ENCODE data around the gene SNHG17.

The SNHG17 gene

DNA sequence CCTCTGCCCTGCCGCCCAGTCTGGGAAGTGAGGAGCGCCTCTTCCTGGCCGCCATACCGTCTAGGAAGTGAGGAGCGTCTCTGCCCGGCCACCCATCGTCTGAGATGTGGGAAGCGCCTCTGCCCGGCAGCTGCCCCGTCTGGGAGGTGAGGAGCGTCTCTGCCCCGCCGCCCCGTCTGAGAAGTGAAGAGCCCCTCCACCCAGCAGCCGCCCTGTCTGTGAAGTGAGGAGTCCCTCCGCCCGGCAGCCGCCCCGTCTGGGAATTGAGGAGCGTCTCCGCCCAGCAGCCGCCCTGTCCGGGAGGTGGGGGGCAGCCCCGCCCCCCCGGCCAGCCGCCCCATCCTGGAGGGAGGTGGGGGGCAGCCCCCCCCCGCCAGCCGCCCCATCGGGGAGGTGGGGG, 27.8 kb downstream of the SNHG17 start:
- TF ChIP-seq GATA3 (IDR thresholded peaks at IDR 0.05; ENCODE audit: low read depth, low read length) (no peak), GATA2 (IDR thresholded peaks at IDR 0.05; ENCODE audit: low read depth, low read length) (no peak)

DNA sequence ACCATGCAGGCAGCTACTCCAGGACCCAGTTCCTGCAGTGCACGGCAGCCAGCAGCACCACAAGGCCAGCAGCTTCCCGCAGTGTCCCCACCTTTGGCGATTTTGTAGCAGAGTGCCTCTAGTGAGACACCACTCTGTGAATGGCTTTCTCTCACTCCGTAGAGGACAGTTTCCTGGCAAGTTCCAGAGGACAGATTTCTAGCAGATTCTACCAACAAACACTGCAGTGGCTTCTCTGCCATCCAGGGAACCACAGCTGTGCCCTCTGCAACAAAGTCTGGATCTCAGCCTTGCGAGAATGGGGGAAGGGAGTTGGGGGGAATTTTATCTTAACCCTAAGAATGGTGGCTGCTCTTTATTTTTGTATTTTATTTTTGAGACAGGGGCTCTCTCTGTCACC, 28.7 kb downstream of the SNHG17 start:
- no peak for TF ChIP-seq GATA3 (IDR thresholded peaks at IDR 0.05; ENCODE audit: low read depth, low read length)
- TF ChIP-seq GATA2 (IDR thresholded peaks at IDR 0.05; ENCODE audit: low read depth, low read length): no peak

DNA sequence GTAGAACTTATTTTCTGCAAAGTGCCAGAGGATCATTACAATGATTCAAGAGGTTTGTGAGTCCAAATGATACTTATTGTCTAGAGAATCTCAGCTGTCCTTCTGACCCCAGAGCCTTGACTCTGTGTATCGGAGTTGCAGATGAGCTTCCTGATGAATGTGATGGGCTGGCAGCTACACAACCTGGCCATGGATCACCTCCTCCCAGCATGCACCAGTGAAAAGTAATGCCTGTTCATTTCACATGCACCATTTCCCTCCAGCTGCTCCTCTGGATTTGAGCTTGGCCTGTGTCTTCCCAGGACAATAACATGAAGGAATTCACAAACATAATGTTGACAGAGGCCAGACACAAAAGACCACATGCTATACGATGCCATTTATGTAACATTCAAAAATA, 30.0 kb downstream of the SNHG17 start:
- TF ChIP-seq GATA3 (IDR thresholded peaks at IDR 0.05; ENCODE audit: low read depth, low read length) (no peak), GATA2 (IDR thresholded peaks at IDR 0.05; ENCODE audit: low read depth, low read length) (no peak)

DNA sequence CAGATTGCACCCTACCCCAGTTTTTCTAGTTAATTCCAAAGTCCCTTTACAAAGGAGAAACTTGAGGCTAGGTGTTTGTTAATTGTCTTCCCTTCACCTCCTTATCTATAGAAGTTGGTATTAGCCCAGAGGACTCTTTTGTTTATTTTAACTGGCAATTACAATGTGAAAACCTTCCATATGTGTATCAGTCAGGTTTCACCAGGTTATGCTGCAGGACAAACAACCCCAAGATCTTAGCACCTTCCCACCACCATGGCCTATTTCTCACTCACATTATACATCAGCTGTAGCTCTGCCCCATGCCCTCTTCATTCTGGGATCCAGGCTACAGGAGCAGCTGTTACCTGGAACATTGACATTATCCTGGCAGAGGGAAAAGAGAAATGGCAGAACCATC, 31.1 kb downstream of the SNHG17 start:
- TF ChIP-seq GATA3 (IDR thresholded peaks at IDR 0.05; ENCODE audit: low read depth, low read length): no peak
- TF ChIP-seq GATA2 (IDR thresholded peaks at IDR 0.05; ENCODE audit: low read depth, low read length): no peak

DNA sequence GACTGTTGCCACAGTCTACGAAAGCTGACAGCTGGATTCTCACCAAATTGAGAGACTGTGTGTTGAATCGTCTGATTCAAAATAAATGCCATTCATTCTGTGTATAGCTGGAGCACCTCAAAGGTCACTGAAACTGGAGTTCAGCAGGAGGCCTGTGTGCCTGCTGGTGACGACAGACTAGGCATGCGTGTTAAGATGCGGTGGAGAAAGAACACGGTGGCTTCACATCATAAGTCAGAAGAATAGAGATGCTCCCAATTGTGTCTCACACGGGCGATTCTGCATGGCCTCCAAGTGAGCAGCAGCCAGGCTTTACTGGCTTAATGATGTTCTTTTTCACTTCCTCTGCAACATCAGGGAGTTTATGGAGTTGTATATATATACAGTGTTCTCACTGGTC, 32.3 kb downstream of the SNHG17 start:
- TF ChIP-seq GATA2 (IDR thresholded peaks at IDR 0.05; ENCODE audit: low read depth, low read length): no peak
- TF ChIP-seq GATA3 (IDR thresholded peaks at IDR 0.05; ENCODE audit: low read depth, low read length): no peak

DNA sequence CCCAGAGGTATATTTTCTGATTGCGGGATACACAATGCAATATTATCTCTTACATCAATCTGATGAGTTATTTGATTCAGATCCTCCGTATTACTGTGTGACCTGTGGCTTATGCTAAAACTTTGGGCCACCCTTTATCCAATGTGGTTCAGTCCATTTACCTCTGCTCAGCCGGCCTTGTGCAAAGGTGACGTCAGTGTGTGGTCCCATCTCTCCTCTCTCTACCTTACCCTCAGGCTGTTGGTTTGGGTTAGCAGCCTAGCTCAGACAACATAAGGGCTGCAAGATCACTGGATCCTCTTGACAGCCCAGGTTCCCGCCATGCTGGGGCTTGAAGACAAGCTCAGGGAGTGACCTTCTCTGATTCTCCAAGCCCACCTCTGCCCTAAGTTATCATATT, 33.0 kb downstream of the SNHG17 start:
- TF ChIP-seq GATA2 (IDR thresholded peaks at IDR 0.05; ENCODE audit: low read depth, low read length): no peak
- TF ChIP-seq GATA3 (IDR thresholded peaks at IDR 0.05; ENCODE audit: low read depth, low read length): no peak

DNA sequence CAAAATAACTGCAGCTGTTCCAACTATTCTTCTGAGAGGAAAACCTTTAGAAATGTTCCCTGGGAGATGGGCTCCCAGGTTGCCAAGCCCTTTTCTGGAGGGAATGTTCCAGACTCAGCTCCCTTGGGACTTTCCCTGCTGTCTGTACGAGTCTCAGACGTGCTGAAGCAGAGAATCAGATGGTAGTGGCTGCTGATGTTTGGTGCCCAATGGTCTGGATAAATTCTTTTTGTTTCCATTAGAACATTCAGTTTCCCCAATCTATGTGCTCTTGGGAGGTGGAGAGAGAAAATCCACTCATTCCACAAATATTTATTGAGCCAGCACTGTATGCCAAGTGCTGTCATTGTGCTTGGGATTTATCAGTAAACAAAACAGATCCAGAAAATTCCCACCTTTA, 40.0 kb downstream of the SNHG17 start:
- TF ChIP-seq GATA2 (IDR thresholded peaks at IDR 0.05; ENCODE audit: low read depth, low read length) (no peak), GATA3 (IDR thresholded peaks at IDR 0.05; ENCODE audit: low read depth, low read length) (no peak)

DNA sequence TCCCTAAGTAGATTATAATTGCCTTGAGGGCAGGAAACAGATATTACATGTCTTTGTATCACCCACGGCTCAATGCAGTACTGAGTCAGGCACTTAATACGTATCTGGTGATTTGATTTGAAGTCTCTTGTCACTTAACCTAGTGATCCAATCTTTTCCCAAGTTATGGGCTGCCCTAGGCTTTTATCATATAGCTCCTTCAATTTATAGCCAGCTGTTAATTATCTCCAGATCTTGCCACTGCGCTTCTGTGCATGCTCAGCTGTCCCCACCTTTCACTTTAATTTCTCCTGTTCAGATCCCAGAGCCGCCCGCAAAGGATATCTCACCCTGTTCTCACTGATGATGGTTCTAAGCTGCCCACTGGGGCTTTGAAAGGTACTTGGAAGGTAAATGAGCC, 41.9 kb downstream of the SNHG17 start:
- TF ChIP-seq GATA3 (IDR thresholded peaks at IDR 0.05; ENCODE audit: low read depth, low read length) (peak; percentile 68), GATA2 (IDR thresholded peaks at IDR 0.05; ENCODE audit: low read depth, low read length) (peak; percentile 88)

DNA sequence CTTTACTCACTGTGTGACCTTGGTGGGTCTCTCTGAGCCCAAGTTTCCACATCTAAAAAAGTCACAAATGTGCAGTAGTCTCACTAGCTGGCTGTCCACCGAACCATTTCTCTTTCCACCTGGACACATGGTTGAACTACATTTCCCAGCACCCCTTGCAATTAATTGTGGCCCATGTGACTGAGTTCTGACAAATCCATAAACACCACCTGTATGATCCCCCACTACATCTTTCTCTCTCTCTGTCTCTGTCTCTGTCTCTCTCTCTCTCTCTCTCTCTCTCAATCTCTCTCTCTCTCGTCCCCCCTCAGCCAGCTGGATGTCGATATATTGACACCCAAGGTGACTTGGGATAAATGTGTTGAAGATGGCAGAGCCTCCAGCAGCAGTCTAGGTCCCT, 42.8 kb downstream of the SNHG17 start:
- TF ChIP-seq GATA2 (IDR thresholded peaks at IDR 0.05; ENCODE audit: low read depth, low read length): no peak
- TF ChIP-seq GATA3 (IDR thresholded peaks at IDR 0.05; ENCODE audit: low read depth, low read length): no peak

DNA sequence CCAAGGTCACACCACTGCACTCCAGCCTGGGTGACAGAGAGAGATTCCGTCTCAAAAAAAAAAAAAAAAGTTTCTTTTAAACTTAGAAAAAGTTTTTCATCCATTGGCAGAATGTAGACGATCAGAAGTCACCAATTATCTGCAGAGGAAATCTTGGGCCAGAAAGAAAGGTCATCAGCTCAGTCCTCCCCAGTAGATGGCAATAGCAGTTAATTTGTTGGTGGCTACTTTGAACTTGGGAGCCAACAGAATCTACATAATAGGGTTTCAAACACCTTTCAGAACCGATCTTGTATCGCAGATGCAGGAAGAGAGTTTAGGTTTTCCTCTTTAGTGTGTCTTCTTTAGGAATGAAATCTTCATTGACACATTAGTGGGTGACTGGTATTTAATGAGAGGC, 47.2 kb downstream of the SNHG17 start:
- TF ChIP-seq GATA3 (IDR thresholded peaks at IDR 0.05; ENCODE audit: low read depth, low read length) (no peak), GATA2 (IDR thresholded peaks at IDR 0.05; ENCODE audit: low read depth, low read length) (no peak)

DNA sequence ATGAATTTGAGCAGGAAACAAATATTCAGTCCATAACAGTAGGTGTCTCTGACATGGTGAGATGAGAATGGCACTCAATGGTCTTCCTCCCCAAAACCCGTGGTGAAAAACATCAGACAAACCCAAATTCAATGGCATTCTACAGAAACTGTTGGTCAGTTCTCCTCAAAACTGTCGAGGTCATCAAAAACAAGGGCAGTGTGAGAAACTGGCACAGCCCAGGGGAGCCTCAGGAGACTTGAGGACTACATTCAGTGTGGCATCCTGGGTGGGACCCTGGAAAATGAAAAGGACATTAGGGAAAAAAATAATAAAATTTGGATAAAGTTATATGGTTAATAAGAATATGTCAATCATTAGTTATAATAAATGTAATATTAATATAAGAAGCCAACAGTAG, 48.3 kb downstream of the SNHG17 start:
- TF ChIP-seq GATA2 (IDR thresholded peaks at IDR 0.05; ENCODE audit: low read depth, low read length) (no peak), GATA3 (IDR thresholded peaks at IDR 0.05; ENCODE audit: low read depth, low read length) (no peak)

DNA sequence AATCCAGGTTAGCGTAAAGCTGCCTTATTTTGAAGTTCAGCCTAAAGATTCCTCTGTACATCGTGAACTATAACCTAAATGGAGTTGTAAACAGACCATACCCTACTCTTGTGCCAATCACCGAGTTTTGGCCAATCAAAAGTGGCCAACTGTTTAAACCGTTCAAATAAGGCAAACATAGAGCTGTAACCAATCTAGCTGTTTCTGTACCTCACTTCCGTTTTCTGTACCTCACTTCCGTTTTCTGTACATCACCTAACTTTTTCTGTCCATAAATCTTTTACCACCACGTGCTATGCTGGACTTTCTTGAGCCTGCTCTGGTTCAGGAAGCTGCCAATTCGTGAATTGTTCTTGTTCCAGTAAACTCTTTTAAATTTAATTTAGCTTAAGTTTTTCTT, 49.1 kb downstream of the SNHG17 start:
- no peak for TF ChIP-seq GATA3 (IDR thresholded peaks at IDR 0.05; ENCODE audit: low read depth, low read length)
- no peak for TF ChIP-seq GATA2 (IDR thresholded peaks at IDR 0.05; ENCODE audit: low read depth, low read length)

DNA sequence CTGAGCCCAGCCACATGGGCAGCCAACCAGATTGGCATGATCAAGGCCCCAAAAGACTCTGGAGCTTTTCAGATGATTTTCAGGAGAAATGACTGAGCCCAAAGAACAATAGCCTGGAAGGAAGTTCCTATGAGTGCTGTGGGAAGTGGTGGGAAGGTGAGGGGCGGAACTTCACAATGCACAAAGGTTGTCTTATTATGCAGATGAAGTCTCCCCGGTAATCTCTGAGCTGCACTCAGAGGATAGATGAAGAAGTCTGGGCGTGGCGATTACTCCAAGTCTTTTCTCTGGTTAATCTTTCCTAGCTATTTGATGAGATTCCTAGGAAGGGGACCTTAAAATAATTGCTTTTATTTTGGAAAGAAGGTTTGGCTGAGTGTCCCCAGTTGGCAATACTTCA, 52.0 kb downstream of the SNHG17 start:
- TF ChIP-seq GATA2 (IDR thresholded peaks at IDR 0.05; ENCODE audit: low read depth, low read length): no peak
- no peak for TF ChIP-seq GATA3 (IDR thresholded peaks at IDR 0.05; ENCODE audit: low read depth, low read length)

DNA sequence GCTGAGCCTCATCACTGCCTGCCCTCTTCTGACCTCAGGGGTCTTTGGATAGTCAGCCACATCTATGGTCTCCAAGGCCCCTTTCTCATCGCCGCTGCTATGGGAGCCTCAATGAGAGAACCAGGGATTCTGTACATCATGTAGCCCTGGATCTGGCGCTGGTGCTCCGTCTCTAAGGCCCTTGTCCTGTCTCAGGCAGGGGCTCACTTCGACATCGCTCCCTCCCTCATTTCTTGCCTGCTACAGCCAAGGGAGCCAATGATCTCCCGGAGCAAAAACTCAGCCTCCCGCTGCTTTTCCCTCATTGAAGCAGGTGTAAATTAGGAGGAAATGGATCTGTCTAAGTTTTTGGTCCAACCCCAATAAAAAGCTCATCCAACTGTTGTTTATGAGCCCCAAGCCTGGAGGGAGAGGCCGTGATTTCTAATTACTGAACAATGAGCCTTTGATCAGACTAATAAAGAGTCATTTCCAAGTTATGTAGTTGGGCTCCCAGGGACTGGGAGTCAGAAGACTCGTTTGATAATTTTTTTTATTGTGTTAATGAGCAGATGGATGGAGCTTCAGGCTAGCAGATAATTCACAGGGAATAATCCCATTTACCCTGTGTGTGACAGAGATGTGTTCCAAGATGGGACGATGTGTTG, 58.0 kb downstream of the SNHG17 start:
- no peak for TF ChIP-seq GATA2 (IDR thresholded peaks at IDR 0.05; ENCODE audit: low read depth, low read length)
- no peak for TF ChIP-seq GATA3 (IDR thresholded peaks at IDR 0.05; ENCODE audit: low read depth, low read length)

DNA sequence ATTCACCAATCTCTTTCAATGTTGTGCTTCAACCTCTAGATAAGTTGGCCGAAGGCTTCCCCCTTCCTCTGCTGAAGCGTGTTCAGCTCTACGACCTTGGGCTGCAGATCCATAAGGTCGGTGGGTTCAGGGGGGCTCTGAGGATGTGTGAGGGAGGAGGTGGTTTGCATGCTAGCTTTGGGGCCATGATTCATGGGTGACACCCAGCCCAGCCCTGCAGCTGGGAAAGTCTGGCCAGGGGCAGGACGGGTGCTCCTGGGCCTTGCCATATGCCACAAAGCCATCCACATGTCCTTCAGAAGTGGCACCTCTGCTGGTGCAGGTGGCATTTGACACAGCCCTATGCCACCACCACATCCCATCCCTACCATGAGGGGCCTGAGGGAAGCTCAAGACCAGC, 61.2 kb downstream of the SNHG17 start:
- TF ChIP-seq GATA2 (IDR thresholded peaks at IDR 0.05; ENCODE audit: low read depth, low read length) (no peak), GATA3 (IDR thresholded peaks at IDR 0.05; ENCODE audit: low read depth, low read length) (no peak)
